GM12874 (cell line): Measurements from ENCODE around the gene STOML2.

ENCODE experiments used
- TF ChIP-seq, protein P1 (sequence below): IDR thresholded peaks from 2 replicates; pipeline ENCODE4 v1.5.1; 2011; ENCODE audit warnings: low read depth, mild to moderate bottlenecking, control low read depth, low read length, moderate library complexity; ENCODE audit not compliant: insufficient read depth

The STOML2 gene

DNA sequence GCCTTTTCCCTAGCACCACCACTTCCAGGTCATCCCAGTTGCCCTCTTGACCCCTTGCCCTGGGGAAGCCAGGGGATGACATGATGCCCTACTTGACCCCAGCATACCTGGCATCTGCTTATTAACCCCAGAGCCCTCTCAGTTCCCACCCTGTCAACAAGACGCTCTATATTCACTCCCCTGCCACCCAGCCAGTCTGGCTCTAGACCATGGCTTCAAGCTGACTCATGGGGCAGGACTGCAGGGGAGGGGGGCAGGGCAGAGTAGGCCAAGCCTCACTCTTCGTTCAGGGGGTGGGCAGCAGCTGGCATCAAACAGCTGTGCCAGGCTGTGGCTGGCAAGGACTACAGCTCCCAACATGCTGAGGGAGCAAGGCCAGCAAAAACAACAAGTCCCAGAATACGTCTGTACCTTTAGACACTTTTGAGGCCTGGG is 7.4 kb upstream of the STOML2 start:
- TF ChIP-seq, protein P1, sequence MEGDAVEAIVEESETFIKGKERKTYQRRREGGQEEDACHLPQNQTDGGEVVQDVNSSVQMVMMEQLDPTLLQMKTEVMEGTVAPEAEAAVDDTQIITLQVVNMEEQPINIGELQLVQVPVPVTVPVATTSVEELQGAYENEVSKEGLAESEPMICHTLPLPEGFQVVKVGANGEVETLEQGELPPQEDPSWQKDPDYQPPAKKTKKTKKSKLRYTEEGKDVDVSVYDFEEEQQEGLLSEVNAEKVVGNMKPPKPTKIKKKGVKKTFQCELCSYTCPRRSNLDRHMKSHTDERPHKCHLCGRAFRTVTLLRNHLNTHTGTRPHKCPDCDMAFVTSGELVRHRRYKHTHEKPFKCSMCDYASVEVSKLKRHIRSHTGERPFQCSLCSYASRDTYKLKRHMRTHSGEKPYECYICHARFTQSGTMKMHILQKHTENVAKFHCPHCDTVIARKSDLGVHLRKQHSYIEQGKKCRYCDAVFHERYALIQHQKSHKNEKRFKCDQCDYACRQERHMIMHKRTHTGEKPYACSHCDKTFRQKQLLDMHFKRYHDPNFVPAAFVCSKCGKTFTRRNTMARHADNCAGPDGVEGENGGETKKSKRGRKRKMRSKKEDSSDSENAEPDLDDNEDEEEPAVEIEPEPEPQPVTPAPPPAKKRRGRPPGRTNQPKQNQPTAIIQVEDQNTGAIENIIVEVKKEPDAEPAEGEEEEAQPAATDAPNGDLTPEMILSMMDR: no peak

- TF ChIP-seq, protein P1: no peak
Measured at GRCh38 chr9:35108946-35109575, 6.1 kb upstream of the STOML2 start.

DNA sequence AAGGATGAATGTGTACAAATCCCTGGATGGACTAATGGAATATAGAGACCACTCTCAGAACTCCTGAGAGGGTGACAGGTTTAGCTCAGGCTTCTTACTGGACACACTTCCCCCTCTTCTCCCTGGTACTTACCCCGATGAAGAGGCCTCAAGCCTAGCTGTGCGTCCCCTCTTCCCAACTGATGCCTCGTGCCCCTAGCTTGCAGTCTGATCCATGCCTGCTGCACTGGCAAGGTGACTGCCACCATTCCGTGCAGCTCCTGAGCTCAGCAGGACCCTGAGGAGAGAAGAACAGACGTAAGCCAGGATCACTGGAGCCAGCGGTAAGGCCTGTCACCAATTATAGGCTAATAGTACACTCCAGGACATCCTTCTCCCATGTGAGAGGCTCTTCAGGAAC is 5.5 kb upstream of the STOML2 start:
- TF ChIP-seq, protein P1: no peak

DNA sequence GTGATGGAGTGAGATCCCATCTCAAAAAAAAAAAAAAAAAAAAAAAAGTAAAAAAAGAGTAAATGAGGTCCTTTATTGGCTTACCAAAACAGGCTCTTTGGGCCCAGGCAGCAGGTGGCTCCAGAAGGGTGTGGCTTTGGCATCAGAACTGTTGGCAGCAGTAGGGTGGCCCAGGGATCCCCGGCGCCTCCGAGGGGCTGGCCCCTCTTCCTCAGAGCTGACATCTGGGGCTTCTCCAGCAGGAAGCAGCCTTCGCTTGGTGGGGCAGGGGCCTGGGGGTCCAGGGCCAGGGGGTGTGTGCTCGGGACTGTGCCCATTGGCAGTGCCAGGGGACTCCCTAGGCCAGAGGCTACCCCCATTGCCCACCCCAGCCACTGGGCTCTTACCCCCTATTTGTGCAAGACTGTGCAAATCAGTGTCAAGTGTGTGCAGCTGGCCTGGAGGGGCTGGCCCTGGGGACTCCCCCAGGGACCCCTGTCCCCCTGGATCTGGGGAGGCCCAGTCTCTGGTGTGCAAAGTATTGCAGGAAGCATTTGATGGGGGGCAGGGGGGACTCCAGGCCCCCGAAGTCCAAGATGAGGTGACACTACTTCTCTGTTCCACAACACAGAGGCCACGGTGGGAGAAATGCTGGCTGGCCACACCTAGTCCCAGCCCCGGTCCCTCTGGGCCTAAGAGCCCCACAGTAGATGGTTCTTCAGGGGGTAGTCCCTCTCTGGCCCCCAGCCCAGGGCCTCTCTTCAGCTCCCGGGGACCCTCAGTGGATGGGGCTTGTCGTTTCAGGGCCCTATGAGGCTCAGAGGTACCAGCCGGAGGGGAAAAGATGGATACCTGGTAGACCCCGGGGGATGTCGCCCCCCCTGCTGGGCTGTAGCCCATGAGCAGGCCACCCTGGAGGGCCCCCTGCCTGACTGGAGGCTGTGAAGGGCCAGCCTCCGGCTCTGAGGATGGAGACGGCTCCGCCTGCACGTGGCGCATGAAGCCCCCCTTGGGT is 4.7 kb upstream of the STOML2 start:
- TF ChIP-seq, protein P1: no peak

DNA sequence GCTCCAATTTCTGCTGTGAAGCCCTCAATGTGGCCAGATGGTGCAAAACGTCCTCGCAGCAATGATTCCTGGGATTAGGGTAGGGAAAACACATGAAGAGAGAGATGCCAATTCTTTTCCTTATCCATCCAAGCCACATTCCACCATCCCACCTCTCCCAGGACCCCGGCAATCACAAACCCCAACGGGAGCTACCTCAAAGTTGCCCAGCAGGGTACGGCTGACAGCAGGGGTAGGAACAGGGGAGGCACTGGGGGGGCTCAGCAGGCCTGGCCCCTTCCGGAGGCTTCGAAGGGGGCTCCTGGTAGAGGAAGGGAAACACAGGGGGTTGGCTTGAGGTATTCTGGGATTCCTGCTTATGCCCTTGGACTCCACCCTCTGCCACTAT is 3.4 kb upstream of the STOML2 start:
- TF ChIP-seq, protein P1: no peak

DNA sequence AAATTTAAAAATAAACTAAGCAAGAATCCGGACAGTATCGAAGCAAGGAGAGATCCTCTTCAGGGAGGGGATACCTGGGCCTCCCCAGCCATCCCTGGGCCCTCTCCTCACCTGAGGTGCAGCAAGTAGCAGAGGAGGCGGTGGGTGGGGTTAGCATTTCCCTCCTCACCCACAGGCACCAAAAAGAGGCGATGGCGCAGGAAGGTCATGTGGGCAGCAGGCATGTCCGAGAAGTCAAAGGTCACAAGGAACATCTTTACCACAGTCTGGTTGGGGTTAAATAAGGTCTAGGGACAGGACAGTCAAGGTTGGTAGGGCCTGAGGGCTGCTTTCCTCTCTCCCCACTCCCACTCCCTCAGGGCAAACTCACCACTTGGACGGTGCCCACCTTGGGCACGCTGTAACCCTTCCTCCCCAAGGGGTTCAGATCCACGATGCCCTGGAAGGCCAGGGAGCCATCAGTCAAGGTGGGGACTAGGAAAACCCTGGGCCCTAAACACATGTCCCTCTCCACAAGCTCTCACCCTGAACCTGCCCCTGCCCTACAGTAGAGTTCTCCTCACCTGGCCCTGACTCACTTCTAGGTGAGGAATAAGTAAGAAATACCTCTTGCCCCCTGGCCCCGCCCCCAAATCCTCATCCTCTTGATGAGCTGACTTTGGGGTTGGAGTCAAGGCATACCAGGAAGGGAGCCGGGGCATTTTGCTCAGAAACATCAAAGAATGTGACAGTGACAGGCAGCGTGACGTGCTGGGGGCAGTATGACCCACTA is 2.8 kb upstream of the STOML2 start:
- TF ChIP-seq, protein P1: no peak

DNA sequence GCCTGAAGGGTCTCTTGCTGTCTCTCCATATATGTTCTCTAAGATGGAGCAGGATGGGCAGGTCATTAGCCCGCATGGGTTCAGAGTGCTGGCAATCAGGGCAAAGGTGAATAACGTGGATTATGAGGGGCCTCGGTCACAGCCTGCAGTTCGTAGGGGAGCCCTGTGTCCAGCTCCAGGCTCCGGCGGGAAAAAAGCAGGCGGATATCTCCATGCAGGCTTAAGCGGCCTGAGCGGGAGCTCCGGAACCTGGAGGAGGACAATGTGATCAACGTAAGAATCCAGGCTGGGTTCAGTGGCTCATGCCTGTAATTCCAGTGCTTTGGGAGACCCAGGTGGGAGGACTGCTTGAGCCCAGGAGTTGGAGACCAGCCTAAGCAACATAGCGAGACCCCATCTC is 2.2 kb upstream of the STOML2 start:
- TF ChIP-seq, protein P1: no peak
